Fibroblast of mammary gland (primary cell): ENCODE data around the gene MDFI.
A peak's percentile ranks its signal among the peaks of the same experiment; 100 is the strongest.

Source experiments
- DNase-seq: peaks from one replicate; pipeline ENCODE4 v3.0.0-alpha.2; 2010; ENCODE audit warnings: low read depth
- H3K4me3 ChIP-seq: 2 replicates; pipeline ENCODE4 v1.5.1; 2011; ENCODE audit warnings: low read depth, mild to moderate bottlenecking, low read length, moderate library complexity; ENCODE audit not compliant: control insufficient read depth
- CTCF ChIP-seq: conservative IDR thresholded peaks from 2 replicates; pipeline ENCODE4 v1.5.1; 2011; ENCODE audit warnings: low read depth, low read length, inconsistent platforms; ENCODE audit not compliant: control insufficient read depth, insufficient read depth

Gene MDFI

GRCh38 chr6:41683523-41684310 is 45.4 kb downstream of the MDFI start:
- DNase-seq = peak; percentile 62
- peak; percentile 75 for TF ChIP-seq CTCF
- H3K4me3 ChIP-seq = peak overlapping the region; percentile 33

GRCh38 chr6:41684311-41685180 is 46.3 kb downstream of the MDFI start:
- TF ChIP-seq CTCF = no peak
- no peak for DNase-seq
- no peak overlapping the region for H3K4me3 ChIP-seq

GRCh38 chr6:41685641-41686380 is 47.5 kb downstream of the MDFI start:
- no peak overlapping the region for H3K4me3 ChIP-seq
- TF ChIP-seq CTCF = no peak
- DNase-seq = no peak

GRCh38 chr6:41687501-41688175 is 49.4 kb downstream of the MDFI start:
- no peak overlapping the region for H3K4me3 ChIP-seq
- TF ChIP-seq CTCF = no peak
- DNase-seq = no peak

- no peak for TF ChIP-seq CTCF
Measured at GRCh38 chr6:41688256-41688965, 50.1 kb downstream of the MDFI start.

More at GRCh38 chr6:41688256-41688965, 50.1 kb downstream of the MDFI start:
- H3K4me3 ChIP-seq = no peak overlapping the region
- DNase-seq = no peak
